DND-41 (cell line): ENCODE data around the gene TTC12.

Source experiments
- CTCF ChIP-seq: IDR thresholded peaks from 2 replicates; pipeline ENCODE4 v1.5.1; 2012; ENCODE audit warnings: borderline replicate concordance, low read length, moderate library complexity, mild to moderate bottlenecking; ENCODE audit not compliant: poor library complexity, severe bottlenecking; ENCODE audit errors: extremely low read depth
- EZH2 ChIP-seq: IDR thresholded peaks from 3 replicates; pipeline ENCODE4 v1.6.1; 2012; ENCODE audit warnings: borderline replicate concordance, low read depth, mild to moderate bottlenecking, moderate library complexity, low read length, inconsistent platforms; ENCODE audit not compliant: severe bottlenecking

DNA sequence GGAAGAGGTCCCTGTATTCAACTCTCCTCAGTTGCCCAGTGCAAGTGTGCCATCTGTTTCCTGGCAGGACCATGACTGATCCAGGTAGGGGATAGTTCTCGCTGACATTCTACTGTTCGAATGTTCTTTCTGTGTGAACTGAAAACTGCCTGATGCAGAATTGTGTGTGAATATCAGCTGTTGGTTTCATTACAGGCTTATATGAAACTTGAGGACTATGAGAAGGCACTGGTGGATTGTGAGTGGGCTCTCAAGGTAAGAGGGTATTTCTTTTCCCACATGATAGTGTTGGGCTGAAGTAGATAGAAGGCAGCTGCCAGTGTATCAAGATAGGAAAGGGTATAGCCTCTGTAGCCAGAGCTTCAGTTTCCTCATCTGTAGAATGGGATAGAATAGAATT, 15.3 kb downstream of the TTC12 start:
- TF ChIP-seq CTCF (no peak), EZH2 (no peak)
